ENCODE data around the gene PARP12.

GRCh38 chr7:139974179-139974811, 88.5 kb downstream of the PARP12 start:
- no peak for TF ChIP-seq POLR2A (IDR thresholded peaks at IDR 0.05)
- TF ChIP-seq CTCF (IDR thresholded peaks at IDR 0.05), result no peak

Measured in uterus (tissue), 2 donors.